Esophagus muscularis mucosa (tissue), 4 donors: ENCODE measurements around the gene IL22. TPM values are rescaled to one million over a fixed set of nuclear protein-coding genes. Genes with fewer than 3 reads are reported as not detected.

Source experiments
- DNase-seq: peaks from one replicate; pipeline ENCODE4 v3.0.0-alpha.2; 2017; ENCODE audit errors: extremely low spot score
- H3K27ac ChIP-seq, 4 donors: fragments of 200-600 bp; sonication (generic); replicated peaks in 1 of 4; 1 replicate in 3 of 4; 2 replicates in 1 of 4; pipeline ENCODE4 v1.5.1; 2016 to 2019; ENCODE audit warnings: mild to moderate bottlenecking in 1 of 4
- H3K27me3 ChIP-seq, 4 donors: fragments of 200-600 bp; sonication (generic); one replicate each; pipeline versions ENCODE4 v1.5.1 to v1.6.0; 2016 to 2019
- H3K36me3 ChIP-seq, 4 donors: fragments of 200-600 bp; sonication (generic); one replicate each; pipeline ENCODE4 v1.5.1; 2016 to 2019
- H3K4me1 ChIP-seq, 4 donors: fragments of 200-600 bp; sonication (generic); one replicate each; pipeline ENCODE4 v1.5.1; 2016 to 2019
- H3K4me3 ChIP-seq, 4 donors: fragments of 200-600 bp; sonication (generic); 1 replicate in 2 of 4; 2 replicates in 2 of 4; pipeline ENCODE4 v1.5.1; 2016 to 2019; ENCODE audit warnings: mild to moderate bottlenecking in 4 of 4, moderate library complexity in 1 of 4
- H3K9me3 ChIP-seq, 4 donors: fragments of 200-600 bp; sonication (generic); 1 replicate in 3 of 4; 2 replicates in 1 of 4; pipeline ENCODE4 v1.5.1; 2016 to 2019
- EP300 ChIP-seq: sonication (generic); formaldehyde crosslinking; IDR thresholded peaks from one replicate; pipeline ENCODE4 v1.6.1; 2017; ENCODE audit warnings: antibody characterized with exemption
- POLR2A ChIP-seq: fragments of 450-650 bp; IDR thresholded peaks from one replicate; pipeline ENCODE4 v1.6.1; 2017; ENCODE audit warnings: antibody characterized with exemption, moderate library complexity, mild to moderate bottlenecking, low read depth
- POLR2AphosphoS5 ChIP-seq, 2 donors: sonication (generic); formaldehyde crosslinking; IDR thresholded peaks; one replicate each; pipeline ENCODE4 v1.6.1; 2017; ENCODE audit warnings: antibody characterized with exemption in 2 of 2
- WGBS: methylation state at CpG from one replicate; pipeline ENCODE4 v1.1.5; 2018; 5-methylcytosine and 5-hydroxymethylcytosine counted together
- intact Hi-C: fragments of 100-400 bp; cut with DNase I; formaldehyde crosslinking; loops from one replicate; pipeline ENCODE4 v1.15.1; 2023
- total RNA-seq, 4 donors: library from RNA; depleted of rRNA; stranded (reverse); fragments of >200 nt; gene quantifications; one replicate each; pipeline versions ENCODE4 v1.1.0 to v1.2.1, GENCODE V29; 2016
- TF ChIP-seq, protein P1 (sequence below), 3 experiments: fragments of 200-600 bp in 2 of 3; fragments of 450-650 bp in 1 of 3; sonication (generic) in 2 of 3; IDR thresholded peaks; one replicate each; pipeline ENCODE4 v1.5.1; 2017 to 2019; ENCODE audit warnings: antibody characterized with exemption in 3 of 3, mild to moderate bottlenecking in 2 of 3, moderate library complexity in 1 of 3

The IL22 gene, protein sequence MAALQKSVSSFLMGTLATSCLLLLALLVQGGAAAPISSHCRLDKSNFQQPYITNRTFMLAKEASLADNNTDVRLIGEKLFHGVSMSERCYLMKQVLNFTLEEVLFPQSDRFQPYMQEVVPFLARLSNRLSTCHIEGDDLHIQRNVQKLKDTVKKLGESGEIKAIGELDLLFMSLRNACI
- not detected for total RNA-seq

DNA sequence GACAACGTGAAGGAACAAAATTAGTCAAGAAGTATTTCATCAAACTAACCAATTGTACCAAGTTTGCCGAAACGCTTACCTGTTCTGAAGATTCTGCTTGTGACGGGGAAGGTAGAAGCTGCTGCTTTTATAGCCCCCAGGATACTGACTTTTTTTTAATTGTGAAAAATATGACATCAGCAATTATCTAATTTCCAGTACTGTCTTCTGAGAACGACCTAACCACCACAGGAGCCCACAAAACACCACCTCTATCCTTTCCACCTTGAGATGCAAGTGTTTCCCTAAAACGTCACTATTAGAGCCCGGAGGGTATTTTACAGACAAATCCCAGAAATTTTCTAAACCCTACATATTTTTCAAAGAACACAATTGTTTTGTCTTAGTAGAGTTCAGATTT lies at the start of gene IL22:
TSS of gene IL22 (minus strand) at position 101 of the 400 bp plus-strand sequence. CDS start 156 bp downstream, outside the sequence.
- DNase-seq = no peak
- intact Hi-C loops = no loop called here
- no peaks in the 10 kb centered on the region for H3K4me1 ChIP-seq
- H3K9me3 ChIP-seq = no peaks in the 10 kb centered on the region
- no peaks in the 10 kb centered on the region for H3K27me3 ChIP-seq
- H3K27ac ChIP-seq = no peak within 1 kb of the TSS
- H3K36me3 ChIP-seq = no peaks in the 10 kb centered on the region
- TF ChIP-seq, protein P1, sequence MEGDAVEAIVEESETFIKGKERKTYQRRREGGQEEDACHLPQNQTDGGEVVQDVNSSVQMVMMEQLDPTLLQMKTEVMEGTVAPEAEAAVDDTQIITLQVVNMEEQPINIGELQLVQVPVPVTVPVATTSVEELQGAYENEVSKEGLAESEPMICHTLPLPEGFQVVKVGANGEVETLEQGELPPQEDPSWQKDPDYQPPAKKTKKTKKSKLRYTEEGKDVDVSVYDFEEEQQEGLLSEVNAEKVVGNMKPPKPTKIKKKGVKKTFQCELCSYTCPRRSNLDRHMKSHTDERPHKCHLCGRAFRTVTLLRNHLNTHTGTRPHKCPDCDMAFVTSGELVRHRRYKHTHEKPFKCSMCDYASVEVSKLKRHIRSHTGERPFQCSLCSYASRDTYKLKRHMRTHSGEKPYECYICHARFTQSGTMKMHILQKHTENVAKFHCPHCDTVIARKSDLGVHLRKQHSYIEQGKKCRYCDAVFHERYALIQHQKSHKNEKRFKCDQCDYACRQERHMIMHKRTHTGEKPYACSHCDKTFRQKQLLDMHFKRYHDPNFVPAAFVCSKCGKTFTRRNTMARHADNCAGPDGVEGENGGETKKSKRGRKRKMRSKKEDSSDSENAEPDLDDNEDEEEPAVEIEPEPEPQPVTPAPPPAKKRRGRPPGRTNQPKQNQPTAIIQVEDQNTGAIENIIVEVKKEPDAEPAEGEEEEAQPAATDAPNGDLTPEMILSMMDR (IDR thresholded peaks at IDR 0.05) = no peak
- TF ChIP-seq EP300 (no peak), POLR2A (no peak), POLR2AphosphoS5 (IDR thresholded peaks at IDR 0.05) (no peak)
- WGBS = 86% methylated on average over 7 of the region's 7 CpGs
- no peak within 1 kb of the TSS for H3K4me3 ChIP-seq

DNA sequence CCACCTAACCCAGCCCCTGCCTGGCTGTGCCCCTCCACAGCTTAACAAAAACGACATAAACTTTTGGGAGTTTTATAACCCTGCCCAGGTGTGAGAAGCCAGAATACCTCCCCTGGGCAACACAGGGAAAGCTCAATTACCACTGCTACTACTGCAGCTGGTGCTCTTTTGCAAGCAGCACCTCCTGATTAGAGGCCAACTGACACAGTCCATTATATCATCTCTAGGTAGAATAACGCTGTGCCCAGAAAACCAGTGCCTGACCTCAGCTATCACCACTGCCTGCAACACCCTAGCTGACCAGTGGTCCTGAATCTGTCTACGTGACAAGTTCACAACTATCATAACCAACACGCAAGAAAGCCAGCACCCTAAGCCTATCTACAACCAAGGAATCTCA lies 44.5 kb upstream of the IL22 start:
- no peak for TF ChIP-seq POLR2AphosphoS5 (IDR thresholded peaks at IDR 0.05)
- TF ChIP-seq EP300 = no peak
- no peak for TF ChIP-seq POLR2A
- TF ChIP-seq, protein P1 (IDR thresholded peaks at IDR 0.05) = no peak
- WGBS = 80% methylated on average over 2 of the region's 4 CpGs
- intact Hi-C loops = no loop called here

DNA sequence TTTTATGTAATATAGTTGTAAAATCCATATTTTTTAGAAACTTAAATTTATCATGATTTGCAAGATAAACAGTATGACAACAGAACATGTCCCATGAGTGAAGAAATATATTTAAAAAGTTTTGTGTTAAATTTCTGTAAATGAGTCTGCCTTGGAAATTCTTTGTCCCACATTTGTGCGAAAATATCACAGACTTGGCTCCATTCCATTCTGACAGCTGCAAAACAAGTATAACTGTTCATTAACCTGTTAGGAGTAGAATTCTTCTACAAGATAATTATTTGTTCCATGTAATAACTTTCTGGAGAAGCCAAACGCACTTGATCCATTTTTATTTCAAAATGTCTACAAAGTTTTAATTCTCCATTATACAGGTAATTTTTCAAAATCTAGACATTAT lies 40.8 kb upstream of the IL22 start:
- no peak overlapping the region for H3K27ac ChIP-seq
- intact Hi-C loops = no loop called here
- 24% methylated on average over 2 of the region's 2 CpGs for WGBS

More for the DNA sequence above, 44.5 kb upstream of the IL22 start:
- no peak overlapping the region for H3K27ac ChIP-seq
- no peak for DNase-seq
- H3K4me1 ChIP-seq = peaks cover 0 to 26% (median 22%) of the 10 kb centered on the region in 4 donors
- H3K9me3 ChIP-seq = peaks cover 0 to 9% (median 0%) of the 10 kb centered on the region in 4 donors
- peaks cover 4 to 43% (median 24%) of the 10 kb centered on the region in 4 donors for H3K36me3 ChIP-seq
- H3K4me3 ChIP-seq = no peak overlapping the region
- H3K27me3 ChIP-seq = no peaks in the 10 kb centered on the region

DNA sequence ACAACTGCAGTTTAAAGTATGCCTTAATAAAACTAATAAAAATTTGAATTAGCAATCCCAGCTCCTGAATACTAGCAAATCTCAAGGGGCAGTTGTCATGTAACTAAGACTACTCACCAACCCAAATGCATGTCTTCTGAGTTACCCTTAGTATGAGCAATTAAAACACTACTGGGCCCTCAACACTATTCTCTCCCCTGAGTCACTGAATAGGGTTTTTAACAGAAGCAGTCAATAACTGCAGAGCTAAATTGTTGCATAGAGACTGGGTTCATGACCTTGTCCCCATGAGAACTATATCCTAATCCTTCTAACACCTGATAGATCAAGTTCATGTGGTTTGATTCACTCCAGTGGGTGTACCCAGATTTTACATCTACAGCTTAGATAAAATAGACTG lies 39.9 kb upstream of the IL22 start:
- no peaks in the 10 kb centered on the region for H3K9me3 ChIP-seq
- peaks cover 0 to 26% (median 22%) of the 10 kb centered on the region in 4 donors for H3K4me1 ChIP-seq
- DNase-seq = no peak
- no peak overlapping the region for H3K4me3 ChIP-seq
- no peaks in the 10 kb centered on the region for H3K27me3 ChIP-seq
- H3K36me3 ChIP-seq = peaks cover 0 to 8% (median 3%) of the 10 kb centered on the region in 4 donors
- TF ChIP-seq POLR2AphosphoS5 (IDR thresholded peaks at IDR 0.05) (no peak), EP300 (no peak), POLR2A (no peak)
- TF ChIP-seq, protein P1 (IDR thresholded peaks at IDR 0.05) = no peak
- intact Hi-C loops = no loop called here
- H3K27ac ChIP-seq = no peak overlapping the region

More for the DNA sequence above, 40.8 kb upstream of the IL22 start:
- Histone ChIP-seq H3K36me3 (peaks cover 0 to 13% (median 6%) of the 10 kb centered on the region in 4 donors), H3K27me3 (no peaks in the 10 kb centered on the region), H3K9me3 (peaks cover 0 to under 1% (median 0%) of the 10 kb centered on the region in 4 donors), H3K4me1 (peaks cover 0 to 26% (median 22%) of the 10 kb centered on the region in 4 donors), H3K4me3 (no peak overlapping the region)
- TF ChIP-seq, protein P1 (IDR thresholded peaks at IDR 0.05) = no peak
- TF ChIP-seq POLR2AphosphoS5 (IDR thresholded peaks at IDR 0.05) (no peak), POLR2A (no peak), EP300 (no peak)
- no peak for DNase-seq
